B cell (primary cell): ENCODE data around the gene TMEM201. TPM values are rescaled to one million over a fixed set of nuclear protein-coding genes. Genes with fewer than 3 reads are reported as not detected.

Experiments used
- ATAC-seq: fragments of 200-7000 bp; cut with Tn5 transposase; one replicate; pipeline ENCODE4 v1.10.0; 2021; ENCODE audit warnings: low read depth, mild to moderate bottlenecking, moderate number of reproducible peaks, moderate library complexity
- CTCF ChIA-PET: fragments of 350-600 bp; sonication (Branson Sonifier 250); formaldehyde crosslinking; loops from one replicate; lab custom pipeline; 2021; ENCODE audit warnings: antibody characterized with exemption, inconsistent platforms; lab: Charles Lee
- POLR2A ChIA-PET: fragments of 350-600 bp; sonication (Branson Sonifier 250); formaldehyde crosslinking; loops from one replicate; lab custom pipeline; 2021; ENCODE audit warnings: antibody characterized with exemption; lab: Charles Lee
- DNase-seq: peaks from one replicate; pipeline ENCODE4 v3.0.0; 2013
- H2AFZ ChIP-seq: 2 replicates; pipeline ENCODE4 v1.6.1; 2012; ENCODE audit warnings: mild to moderate bottlenecking, low read depth, low read length; ENCODE audit not compliant: insufficient read depth, poor library complexity, severe bottlenecking
- H3K27ac ChIP-seq, 2 donors: 1 replicate in 1 of 2; 2 replicates in 1 of 2; pipeline ENCODE4 v1.5.1; 2012 to 2013; ENCODE audit warnings: low read length in 2 of 2, mild to moderate bottlenecking in 2 of 2, moderate library complexity in 1 of 2
- H3K27me3 ChIP-seq, 4 experiments: fragments of 200-600 bp in 1 of 4; sonication (generic) in 1 of 4; replicated peaks in 1 of 4; 1 replicate in 2 of 4; 2 replicates in 2 of 4; pipeline versions ENCODE4 v1.6.1 to v1.7.0; 2013 to 2016; ENCODE audit warnings: low read length in 3 of 4, mild to moderate bottlenecking in 2 of 4, mixed read lengths in 1 of 4, moderate library complexity in 1 of 4; ENCODE audit not compliant: insufficient read depth in 4 of 4, control insufficient read depth in 3 of 4; ENCODE audit errors: control extremely low read depth in 1 of 4
- H3K36me3 ChIP-seq, 2 experiments: replicated peaks in 1 of 2; 1 replicate in 1 of 2; 2 replicates in 1 of 2; pipeline versions ENCODE4 v1.6.1 to v1.7.1; 2013; ENCODE audit warnings: low read length in 1 of 2; ENCODE audit not compliant: insufficient read depth in 2 of 2, control insufficient read depth in 1 of 2; ENCODE audit errors: control extremely low read depth in 1 of 2, extremely low read depth in 1 of 2
- H3K4me1 ChIP-seq, 2 donors: fragments of 200-600 bp in 1 of 2; sonication (generic) in 1 of 2; 1 replicate in 1 of 2; 2 replicates in 1 of 2; pipeline versions ENCODE4 v1.5.1 to v1.6.1; 2013 to 2017; ENCODE audit warnings: low read length in 2 of 2; ENCODE audit not compliant: control insufficient read depth in 2 of 2, insufficient read depth in 2 of 2
- H3K4me2 ChIP-seq: replicated peaks from 2 replicates; pipeline ENCODE3; 2012; ENCODE audit warnings: mild to moderate bottlenecking, low read depth, low read length; ENCODE audit not compliant: poor library complexity, severe bottlenecking
- H3K4me3 ChIP-seq, 5 experiments: fragments of 200-600 bp in 1 of 5; sonication (generic) in 1 of 5; 1 replicate in 3 of 5; 2 replicates in 2 of 5; pipeline versions ENCODE4 v1.5.1 to v1.7.0; 2011 to 2016; ENCODE audit warnings: low read length in 4 of 5, mild to moderate bottlenecking in 4 of 5, low read depth in 2 of 5, control low read depth in 1 of 5, moderate library complexity in 1 of 5; ENCODE audit not compliant: insufficient read depth in 1 of 5; ENCODE audit errors: control extremely low read depth in 1 of 5, extremely low read depth in 1 of 5
- H3K79me2 ChIP-seq: fragments of 200-600 bp; sonication (generic); one replicate; pipeline ENCODE4 v1.6.0; 2016; ENCODE audit warnings: low read length; ENCODE audit not compliant: control insufficient read depth, insufficient read depth
- H3K9ac ChIP-seq: fragments of 200-600 bp; sonication (generic); 2 replicates; pipeline ENCODE4 v1.6.1; 2017; ENCODE audit warnings: mild to moderate bottlenecking, low read length, moderate library complexity
- H3K9me3 ChIP-seq, 3 donors: one replicate each; pipeline versions ENCODE4 v1.6.1 to v1.7.1; 2013; ENCODE audit warnings: low read length in 2 of 3; ENCODE audit not compliant: control insufficient read depth in 2 of 3, insufficient read depth in 1 of 3; ENCODE audit errors: control extremely low read depth in 1 of 3
- H4K20me1 ChIP-seq: 2 replicates; pipeline ENCODE4 v1.6.0; 2012; ENCODE audit warnings: mild to moderate bottlenecking, low read length; ENCODE audit not compliant: insufficient read depth, control insufficient read depth, poor library complexity, severe bottlenecking
- H3K27ac Mint-ChIP-seq: one replicate; pipeline ENCODE4 v1.8.0; 2021; ENCODE audit warnings: mixed read lengths
- H3K27me3 Mint-ChIP-seq: one replicate; pipeline ENCODE4 v1.8.0; 2021; ENCODE audit warnings: mixed read lengths
- H3K4me1 Mint-ChIP-seq: one replicate; pipeline ENCODE4 v1.8.0; 2021; ENCODE audit warnings: mixed read lengths
- H3K4me3 Mint-ChIP-seq: one replicate; pipeline ENCODE4 v1.8.0; 2021; ENCODE audit warnings: mixed read lengths
- H3K9me3 Mint-ChIP-seq: one replicate; pipeline ENCODE4 v1.8.0; 2022; ENCODE audit warnings: mixed read lengths; ENCODE audit not compliant: insufficient read depth
- EZH2 ChIP-seq: IDR thresholded peaks from 2 replicates; pipeline ENCODE4 v1.6.1; 2012; ENCODE audit warnings: borderline replicate concordance, low read depth, mild to moderate bottlenecking, moderate library complexity, low read length; ENCODE audit not compliant: insufficient read depth, poor library complexity, severe bottlenecking
- WGBS: methylation state at CpG from one replicate; pipeline ENCODE4 v1.1.5; 2013; ENCODE audit warnings: missing lambda C conversion rate; ENCODE audit not compliant: insufficient coverage; 5-methylcytosine and 5-hydroxymethylcytosine counted together
- intact Hi-C: fragments of 100-400 bp; cut with micrococcal nuclease; formaldehyde crosslinking; loops from one replicate; pipeline ENCODE4 v1.10.0; 2022
- polyA plus RNA-seq: library from polyadenylated mRNA; depleted of rRNA; stranded (reverse); fragments of >200 nt; gene quantifications from 2 replicates; pipeline ENCODE4 v1.2.3, GENCODE V29; 2012
- total RNA-seq, 2 donors: library from RNA; stranded (reverse); fragments of 120-200 nt in 1 of 2; gene quantifications; 1 replicate in 1 of 2; 2 replicates in 1 of 2; pipeline versions ENCODE4 v1.2.3 to v1.2.4, GENCODE V29; 2013 to 2022
- TF ChIP-seq, protein P1 (sequence below): fragments of 200-600 bp; IDR thresholded peaks from one replicate; pipeline ENCODE4 v1.8.0; 2022; ENCODE audit warnings: antibody characterized with exemption, mild to moderate bottlenecking

The TMEM201 gene
- total and polyA plus RNA-seq, 2 donors (not counting 1 experiment from before 2014, with no cell fraction given) = 6.5 to 9.1 TPM

GRCh38 chr1:9646037-9646436 is 57.3 kb downstream of the TMEM201 start:
- Mint-ChIP-seq H3K9me3 (no peaks in the 10 kb centered on the region), H3K27me3 (no peaks in the 10 kb centered on the region), H3K4me1 (peaks cover 48% of the 10 kb centered on the region), H3K4me3 (no peak overlapping the region), H3K27ac (peak overlapping the region; percentile 65)
- CTCF ChIA-PET = interaction anchor here (2.1 to 5.1 kb wide), 3 partner anchors 17 to 76 kb away, joined by 5 to 57 read pairs (median 7); no protein-coding TSS in a partner anchor
- Histone ChIP-seq H3K27ac (no peak overlapping the region), H3K79me2 (peaks cover 63% of the 10 kb centered on the region), H3K4me2 (no peak overlapping the region), H2AFZ (no peak overlapping the region), H3K36me3 (peaks cover 0 to 3% of the 10 kb centered on the region in 2 experiments), H3K4me1 (peaks cover 29 to 47% of the 10 kb centered on the region in 2 donors), H3K9ac (no peak overlapping the region), H3K4me3 (no peak overlapping the region), H4K20me1 (peaks cover 5% of the 10 kb centered on the region), H3K9me3 (no peaks in the 10 kb centered on the region), H3K27me3 (no peaks in the 10 kb centered on the region)
- POLR2A ChIA-PET = interaction anchor here (0.6 to 0.7 kb wide), 3 partner anchors 15 to 40 kb away, joined by 3 read pairs; no protein-coding TSS in a partner anchor
- no peak for ATAC-seq
- intact Hi-C loops = no loop called here
- 94% methylated on average over 11 of the region's 13 CpGs for WGBS
- no peak for TF ChIP-seq EZH2
- TF ChIP-seq, protein P1, sequence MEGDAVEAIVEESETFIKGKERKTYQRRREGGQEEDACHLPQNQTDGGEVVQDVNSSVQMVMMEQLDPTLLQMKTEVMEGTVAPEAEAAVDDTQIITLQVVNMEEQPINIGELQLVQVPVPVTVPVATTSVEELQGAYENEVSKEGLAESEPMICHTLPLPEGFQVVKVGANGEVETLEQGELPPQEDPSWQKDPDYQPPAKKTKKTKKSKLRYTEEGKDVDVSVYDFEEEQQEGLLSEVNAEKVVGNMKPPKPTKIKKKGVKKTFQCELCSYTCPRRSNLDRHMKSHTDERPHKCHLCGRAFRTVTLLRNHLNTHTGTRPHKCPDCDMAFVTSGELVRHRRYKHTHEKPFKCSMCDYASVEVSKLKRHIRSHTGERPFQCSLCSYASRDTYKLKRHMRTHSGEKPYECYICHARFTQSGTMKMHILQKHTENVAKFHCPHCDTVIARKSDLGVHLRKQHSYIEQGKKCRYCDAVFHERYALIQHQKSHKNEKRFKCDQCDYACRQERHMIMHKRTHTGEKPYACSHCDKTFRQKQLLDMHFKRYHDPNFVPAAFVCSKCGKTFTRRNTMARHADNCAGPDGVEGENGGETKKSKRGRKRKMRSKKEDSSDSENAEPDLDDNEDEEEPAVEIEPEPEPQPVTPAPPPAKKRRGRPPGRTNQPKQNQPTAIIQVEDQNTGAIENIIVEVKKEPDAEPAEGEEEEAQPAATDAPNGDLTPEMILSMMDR = no peak
- DNase-seq = no peak

DNA sequence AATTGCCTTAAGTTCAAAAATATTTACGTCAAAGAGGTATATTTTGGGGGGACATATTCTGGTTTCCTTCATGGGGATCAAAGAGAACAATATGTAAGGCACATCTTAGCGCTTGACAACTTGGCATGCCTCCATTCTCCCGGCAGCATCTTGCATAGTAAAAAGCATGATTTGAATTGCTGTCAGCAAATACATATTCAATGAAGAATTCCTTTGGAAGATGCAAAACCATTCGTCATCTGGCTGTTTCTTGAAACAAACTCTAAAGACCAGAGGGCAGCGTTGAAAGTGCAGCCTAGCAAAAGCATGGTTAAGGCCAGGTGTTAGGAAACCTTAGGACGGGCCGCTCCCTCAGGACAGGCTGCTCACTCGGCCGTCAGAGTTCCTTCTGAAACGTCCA is 59.5 kb downstream of the TMEM201 start:
- no peak for ATAC-seq
- H3K4me3 Mint-ChIP-seq = no peak overlapping the region
- H3K27ac Mint-ChIP-seq = no peak overlapping the region
- Histone ChIP-seq H2AFZ (no peak overlapping the region), H3K27ac (no peak overlapping the region), H4K20me1 (peaks cover 8% of the 10 kb centered on the region), H3K27me3 (no peaks in the 10 kb centered on the region), H3K9me3 (no peaks in the 10 kb centered on the region), H3K79me2 (peaks cover 58% of the 10 kb centered on the region), H3K4me3 (no peak overlapping the region), H3K4me1 (peaks cover 34 to 53% of the 10 kb centered on the region in 2 donors), H3K9ac (no peak overlapping the region), H3K4me2 (no peak overlapping the region), H3K36me3 (no peaks in the 10 kb centered on the region)
- 80% methylated on average over 7 of the region's 10 CpGs for WGBS
- no peak for DNase-seq
- ChIA-PET POLR2A (no interaction called here), CTCF (interaction anchor here (2.1 kb wide), 1 partner anchor 22 kb away, joined by 7 read pairs; no protein-coding TSS in a partner anchor)
- TF ChIP-seq, protein P1 = no peak
- no peak for TF ChIP-seq EZH2
- peaks cover 46% of the 10 kb centered on the region for H3K4me1 Mint-ChIP-seq
- no peaks in the 10 kb centered on the region for H3K9me3 Mint-ChIP-seq
- intact Hi-C loops = no loop called here
- H3K27me3 Mint-ChIP-seq = no peaks in the 10 kb centered on the region
